HG03565 (cell line): ENCODE results near the gene MXD4.

Experiments
- ATAC-seq: cut with Tn5 transposase; IDR thresholded peaks from one replicate; pipeline ENCODE4 v1.9.1; 2021; ENCODE audit warnings: mild to moderate bottlenecking, moderate library complexity; ENCODE audit not compliant: unreplicated experiment

The MXD4 gene

DNA sequence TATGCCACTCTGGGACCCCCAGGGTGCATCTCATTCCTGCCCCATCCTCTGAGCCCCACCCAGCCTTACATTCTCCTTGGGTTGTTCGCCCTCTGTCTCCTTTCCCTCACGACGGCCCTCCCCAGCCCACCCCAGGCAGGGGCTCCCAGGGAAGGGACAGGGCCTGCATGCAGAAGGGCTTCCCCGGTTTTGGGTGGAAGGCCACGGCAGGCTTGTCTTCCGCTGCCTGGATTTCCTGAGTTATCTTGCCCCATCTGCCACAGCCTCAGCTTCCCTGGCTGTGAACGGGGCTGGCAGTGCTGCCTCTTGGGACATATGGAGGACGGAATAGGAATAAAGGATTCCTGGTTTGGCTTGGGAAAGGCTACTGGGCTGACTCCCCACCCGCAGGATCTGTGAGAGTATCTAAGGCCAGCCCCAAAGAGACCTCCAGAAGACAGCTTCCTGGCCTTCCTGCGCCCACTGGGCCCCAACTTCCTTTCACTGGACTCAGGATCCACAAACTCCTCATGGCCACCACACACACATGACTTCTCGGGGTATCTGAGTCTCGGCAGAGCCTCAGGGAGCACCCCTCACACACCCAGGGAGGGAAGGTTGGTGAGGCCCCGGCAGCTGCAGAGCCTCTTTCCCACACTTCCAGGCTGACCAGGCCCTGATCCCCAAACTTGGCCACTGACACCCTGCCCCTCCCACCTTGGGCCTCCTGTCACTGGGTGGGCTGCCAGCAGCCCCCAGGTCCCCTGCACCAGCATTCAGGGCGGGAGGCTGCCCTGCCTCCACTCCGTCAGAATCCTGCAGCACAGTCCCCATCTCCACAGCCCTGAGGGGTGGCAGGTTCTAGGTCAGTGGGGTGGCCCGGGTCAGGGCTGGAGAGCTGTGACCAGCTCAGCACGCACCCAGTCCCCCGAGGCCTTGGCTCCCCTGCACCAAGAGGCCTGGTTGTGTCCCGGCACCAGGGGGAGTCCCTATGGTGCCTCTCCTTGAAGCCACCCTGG is 3.5 kb upstream of the MXD4 start:
- no peak for ATAC-seq

DNA sequence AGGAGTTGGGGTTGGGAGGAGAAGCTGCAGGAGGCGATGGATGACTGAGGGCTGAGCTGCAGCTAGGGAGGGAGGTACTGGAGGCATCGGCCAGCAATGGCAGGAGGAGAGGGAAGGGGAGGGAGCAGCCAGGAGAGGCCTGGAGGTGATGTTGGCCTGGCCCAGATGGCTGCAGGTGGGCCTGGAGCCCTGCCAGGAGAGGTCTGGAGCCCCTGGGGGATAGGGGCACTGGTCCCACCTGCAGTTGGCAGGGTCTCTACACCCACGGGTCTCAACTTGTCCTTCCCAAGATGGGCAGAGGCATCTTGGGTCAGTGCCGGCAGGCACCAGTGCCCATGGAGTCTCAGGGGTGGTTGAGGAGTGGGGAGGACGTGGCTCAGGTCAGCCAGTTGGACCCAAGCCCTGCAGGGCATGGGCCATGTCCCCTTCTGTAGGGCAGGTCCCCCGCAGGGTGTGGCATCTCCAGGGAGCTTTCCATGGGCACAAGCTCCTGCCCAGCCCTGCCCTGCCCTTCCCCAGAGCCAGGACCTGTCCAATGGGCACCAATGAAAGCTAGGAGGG is 2.7 kb upstream of the MXD4 start:
- no peak for ATAC-seq

DNA sequence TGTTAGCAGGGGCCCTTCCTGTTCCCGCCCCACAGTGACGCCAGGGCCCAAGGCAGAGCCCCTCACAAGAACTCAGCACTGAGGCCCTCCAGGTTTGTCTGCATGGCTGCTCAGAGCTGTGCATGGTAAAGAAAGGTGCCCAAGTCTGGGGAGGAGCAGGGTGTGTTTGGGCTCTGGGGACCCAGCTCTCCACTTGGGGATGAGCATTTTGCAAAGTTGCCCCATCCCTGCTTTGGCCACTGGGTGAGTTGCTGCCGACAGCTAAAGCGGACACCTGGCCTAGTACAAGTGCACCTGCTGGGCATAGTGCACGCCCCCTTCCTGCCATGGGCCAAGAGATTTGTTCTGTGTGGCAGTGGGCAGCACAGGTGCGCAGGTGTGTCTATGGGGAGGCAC is 2.0 kb upstream of the MXD4 start:
- ATAC-seq = no peak

DNA sequence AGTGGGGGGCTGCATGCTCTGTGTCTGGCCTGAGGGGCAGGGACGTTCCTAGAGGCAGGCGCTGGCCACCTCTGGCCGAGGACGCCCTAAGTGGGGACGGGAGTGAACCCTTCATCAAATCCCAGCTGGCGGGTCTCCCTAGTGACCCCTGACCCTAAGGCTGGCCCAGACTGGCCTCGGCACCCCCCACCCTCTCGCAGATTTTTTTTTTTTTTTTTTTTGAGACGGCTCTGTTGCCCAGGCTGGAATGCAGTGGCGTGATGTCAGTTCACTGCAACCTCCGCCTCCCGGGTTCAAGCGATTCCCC is 988 bp upstream of the MXD4 start:
- no peak for ATAC-seq

DNA sequence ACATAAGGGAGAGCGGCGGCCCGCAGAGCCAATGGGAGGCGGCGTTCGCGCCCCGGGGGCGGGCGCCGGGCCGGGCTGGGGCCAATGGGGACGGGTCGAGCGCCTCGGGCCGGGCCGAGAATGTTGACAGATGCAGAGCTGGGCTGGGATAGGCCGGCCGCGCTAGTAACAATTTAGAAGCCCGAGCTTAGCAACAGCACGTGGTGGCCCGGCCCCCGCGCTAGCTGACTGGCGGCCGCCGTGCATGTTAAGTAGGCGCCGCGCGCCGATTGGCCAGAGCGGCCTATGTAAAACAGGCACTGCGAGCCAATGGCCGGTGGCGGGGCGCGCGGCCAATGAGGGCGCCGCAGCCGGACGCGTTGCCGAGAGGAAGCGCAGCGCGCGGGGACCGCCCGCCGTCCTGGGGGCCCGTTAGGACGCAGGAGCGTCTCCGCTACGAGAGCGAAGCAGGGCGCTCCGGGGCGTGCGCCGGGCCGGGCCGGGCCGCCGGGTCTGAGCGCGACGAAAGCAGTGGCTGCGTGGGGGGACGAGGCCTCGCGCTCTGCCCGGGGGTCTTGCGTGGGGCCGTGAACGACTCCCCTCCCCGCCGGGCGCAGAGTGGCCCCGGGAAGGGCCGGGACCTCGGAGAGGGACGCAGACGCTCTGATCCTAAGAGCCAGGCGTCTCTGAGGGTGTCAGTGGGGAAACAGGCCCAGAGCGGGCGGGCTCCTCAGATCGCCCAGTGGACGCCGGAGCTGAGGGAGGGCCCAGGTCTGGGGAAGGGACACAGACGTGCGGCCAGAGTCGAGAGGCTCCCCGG is 435 bp upstream of the MXD4 start:
- ATAC-seq = peak; percentile 86

DNA sequence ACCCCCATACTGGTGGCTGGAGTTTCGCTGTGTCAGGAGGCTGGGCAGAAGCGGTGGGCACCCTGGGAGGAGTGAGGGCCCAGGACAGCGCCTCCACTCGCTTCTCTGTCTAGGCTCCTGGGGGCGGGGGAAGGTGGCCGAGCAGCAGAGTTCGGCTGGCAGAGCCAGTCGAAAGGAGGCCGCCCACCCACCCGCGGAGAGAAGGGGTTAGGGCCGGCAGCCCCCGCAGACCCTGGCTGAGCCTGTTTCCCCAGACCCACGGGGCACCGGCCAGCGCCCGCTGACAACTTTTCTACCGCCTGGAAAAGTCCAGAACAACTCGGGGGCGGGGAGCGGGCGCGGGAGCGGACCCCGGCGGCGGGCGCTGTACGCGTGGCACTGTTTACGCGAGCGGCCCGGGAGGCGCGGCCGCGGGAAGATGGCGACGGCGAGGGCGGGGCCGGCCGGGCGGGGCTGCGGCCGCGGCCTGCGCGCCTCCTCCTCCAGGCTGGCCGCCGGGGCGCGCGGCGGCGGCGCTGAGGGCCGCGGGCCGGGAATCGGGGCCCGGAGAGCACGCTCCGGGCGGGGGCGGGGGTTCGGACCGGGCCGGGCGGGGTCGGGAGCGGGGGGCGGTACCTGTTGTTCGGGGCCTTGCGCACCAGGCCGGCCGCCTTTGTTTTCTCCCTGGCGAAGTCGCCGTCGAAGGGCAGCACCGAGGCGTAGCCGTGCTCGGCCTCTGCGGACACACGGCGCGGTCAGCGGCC is 628 bp downstream of the MXD4 start:
- ATAC-seq = no peak

DNA sequence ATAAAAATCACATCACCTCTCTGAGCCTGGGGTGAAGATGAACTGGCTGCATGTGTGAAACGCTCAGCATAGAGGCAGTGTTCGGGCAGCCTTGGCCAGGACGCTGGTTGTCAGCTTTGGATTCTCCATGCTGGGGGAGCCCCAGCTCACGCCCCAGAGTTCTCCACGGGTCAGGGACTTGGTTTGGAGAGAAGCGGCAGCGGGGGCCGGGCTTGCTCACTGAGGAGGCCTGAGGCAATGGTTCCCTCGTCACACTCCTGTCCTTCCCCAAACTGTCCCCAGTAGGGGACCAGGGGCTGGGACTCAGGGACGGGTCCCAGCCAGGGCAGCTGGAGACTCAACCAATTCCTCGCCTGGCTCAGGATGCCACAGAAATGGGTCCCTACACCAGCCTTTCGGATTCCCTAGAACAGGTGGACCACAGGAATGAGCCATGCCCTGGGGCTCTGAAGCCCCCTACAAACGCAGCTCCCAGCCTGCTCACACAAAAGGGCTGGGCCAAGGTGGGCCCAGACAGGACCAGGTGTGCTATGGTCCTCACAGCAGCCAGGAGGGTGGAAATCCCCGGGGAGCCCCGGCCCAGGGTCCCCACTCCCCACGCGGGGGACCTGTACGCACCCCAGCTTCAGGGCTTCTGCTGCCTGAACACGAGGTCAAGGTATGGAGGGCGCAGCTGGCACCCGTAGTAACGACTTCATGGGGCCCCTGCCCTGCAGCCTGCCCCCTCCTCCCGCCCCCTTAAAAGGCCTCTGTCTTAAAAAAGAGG is 1.4 kb downstream of the MXD4 start:
- ATAC-seq = no peak

DNA sequence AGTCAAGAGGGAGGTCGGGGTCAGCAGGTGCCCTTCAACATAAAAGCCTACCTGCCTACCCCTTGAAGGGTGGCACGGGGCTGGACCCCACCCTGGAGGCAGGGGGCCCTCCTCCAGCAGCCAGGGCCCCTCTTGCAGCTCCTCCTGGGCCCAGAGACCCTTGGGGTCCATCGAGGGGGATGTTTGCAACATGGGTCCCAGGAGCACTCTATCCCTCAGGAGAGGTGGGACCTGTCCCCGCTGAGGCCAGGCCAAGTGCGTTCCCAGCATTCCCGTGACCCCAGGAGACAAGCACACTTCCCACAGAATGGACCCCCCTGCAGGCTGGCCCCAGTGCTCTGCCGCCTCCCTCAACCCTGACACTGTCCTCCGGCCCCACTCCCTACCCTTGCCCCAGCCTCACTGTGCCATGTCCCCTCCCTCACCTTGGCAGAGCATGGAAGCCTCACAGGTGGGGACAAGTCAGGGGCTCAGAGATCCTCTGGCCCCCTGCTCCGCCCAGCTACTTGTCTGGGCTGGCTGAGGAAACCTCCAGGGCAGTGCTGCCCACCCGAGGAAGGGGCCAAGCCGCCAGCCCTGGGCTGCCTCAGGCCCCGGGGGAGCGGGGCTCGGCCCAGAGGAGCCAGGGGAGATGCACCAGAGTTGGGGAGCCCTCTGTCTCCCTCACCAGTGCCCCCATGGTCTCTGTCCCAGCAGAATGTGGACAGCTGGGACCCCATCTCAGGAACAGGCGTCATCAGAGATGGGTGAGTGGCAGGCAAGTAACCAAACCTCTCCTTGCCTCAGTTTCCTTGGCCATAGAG is 2.2 kb downstream of the MXD4 start:
- no peak for ATAC-seq

DNA sequence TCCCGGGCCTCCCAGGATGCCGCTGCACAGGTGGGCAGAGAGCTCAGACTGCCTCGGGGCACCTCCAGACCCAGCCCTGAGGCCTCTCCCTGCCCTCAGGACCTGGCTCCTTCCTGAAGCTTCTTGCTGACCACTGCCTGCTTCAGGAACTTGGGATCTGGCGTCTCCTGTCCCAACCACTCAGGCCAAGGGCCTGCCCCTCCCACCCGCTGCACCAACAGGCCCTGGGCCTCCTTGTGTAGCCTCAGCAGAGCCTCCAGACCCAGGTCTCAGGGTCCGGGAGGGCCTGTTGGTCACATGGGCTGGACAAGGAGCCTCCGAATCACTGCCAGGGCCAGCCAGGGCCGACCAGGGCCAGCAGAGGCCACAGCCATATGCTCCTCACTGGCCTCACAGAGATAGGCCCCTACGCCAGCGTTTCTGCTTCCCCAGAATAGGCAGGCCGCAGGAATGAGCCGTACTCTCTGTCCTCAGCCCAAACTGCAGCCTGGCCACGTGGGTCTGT is 2.8 kb downstream of the MXD4 start:
- no peak for ATAC-seq

DNA sequence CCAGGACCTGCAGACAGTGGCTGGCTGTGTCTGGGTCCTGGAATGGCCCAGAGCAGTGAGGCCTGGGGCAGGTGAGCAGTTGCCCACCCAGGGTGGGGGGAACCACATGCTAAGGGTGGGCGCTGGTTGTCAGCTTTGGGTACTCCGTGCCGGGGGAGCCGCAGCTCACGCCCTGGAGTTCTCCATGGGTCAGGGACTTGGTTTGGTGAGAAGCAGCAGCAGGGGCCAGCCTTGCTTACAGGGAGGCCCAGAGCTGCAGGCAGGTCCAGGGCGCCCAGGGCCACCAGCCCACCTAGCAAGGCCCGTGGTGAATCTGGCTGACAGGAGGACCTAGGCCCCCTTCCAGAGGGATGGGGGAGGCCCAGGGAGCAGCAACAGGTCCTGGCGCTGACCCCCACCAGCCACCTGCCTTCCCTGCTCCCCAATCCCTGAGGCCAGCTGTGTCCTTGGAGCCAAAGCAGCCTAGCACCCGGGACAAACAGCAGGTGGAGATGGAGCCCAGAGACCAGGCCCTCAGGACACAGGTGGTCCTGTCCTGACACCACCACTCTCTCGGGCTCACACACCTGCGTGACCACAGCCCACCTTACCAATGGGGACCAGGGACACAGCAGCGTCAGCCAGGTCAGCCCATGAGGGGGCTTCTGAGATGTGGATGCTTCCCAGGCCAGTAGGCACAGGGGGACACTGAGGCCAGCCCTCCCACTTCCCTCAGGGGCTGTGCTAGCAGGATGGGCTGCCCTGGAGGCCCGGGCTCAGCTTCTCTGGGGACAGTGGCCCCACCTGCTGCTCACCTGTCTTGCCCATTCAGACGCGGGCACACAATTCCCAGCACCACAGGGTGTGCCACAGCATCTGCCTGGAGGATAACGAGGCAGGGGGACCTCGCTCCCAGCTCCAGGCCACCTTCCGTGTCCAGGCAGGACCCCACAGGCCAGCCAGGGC is 3.5 kb downstream of the MXD4 start:
- no peak for ATAC-seq

DNA sequence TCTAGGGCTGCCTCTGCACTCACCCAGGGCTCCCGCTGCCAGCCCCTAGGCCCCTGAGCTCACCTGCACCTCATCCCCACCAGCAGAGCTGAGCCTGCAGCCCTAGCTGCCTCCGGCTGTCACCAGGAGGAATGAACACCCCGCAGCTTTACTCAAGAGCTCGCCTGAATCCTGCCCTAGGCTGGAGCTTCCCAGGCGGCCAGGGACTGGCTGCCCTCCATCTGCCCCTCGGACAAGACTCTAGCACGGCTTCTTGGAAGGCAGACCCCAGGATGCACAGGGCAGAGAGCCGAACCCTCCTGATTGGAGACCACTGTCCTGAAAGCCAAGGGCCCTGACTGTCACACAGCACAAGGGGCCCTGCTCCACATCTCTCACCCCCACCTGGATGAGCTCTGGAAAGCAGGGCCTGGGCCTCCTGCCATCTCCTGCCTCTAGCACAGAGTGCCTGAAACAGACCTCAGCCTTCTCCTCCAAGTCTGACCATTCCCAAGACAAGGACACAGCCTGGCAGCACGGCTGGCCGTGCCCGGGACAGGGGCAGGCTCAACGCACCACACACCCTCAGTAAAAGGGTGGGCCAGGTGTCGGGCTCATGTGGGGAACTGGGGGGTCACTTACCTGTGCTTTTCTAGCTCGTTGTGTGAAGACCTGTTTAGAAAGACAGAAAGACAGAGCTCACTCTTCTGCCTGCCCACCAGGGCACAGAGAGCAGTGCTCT is 4.4 kb downstream of the MXD4 start:
- no peak for ATAC-seq

DNA sequence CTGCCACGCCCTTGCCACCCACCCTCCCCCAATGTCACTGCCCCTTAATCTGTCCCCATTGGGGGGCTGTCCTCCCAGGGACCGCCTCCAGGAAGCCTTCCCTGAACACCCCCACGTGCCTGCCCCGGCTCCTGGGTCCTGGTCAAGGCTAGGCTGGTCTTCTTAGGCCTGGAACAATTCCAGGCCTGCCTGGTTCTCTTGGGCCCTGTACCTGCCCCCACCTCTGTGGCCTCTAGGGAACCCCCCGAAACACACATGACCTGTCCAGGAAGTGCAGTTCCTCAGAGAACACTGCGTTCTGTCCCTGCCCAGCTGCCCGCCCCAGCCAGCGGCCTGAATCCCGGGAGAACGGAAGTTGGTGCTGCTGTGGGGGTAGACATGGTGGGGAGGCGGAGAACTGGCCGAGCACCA is 5.1 kb downstream of the MXD4 start:
- no peak for ATAC-seq

DNA sequence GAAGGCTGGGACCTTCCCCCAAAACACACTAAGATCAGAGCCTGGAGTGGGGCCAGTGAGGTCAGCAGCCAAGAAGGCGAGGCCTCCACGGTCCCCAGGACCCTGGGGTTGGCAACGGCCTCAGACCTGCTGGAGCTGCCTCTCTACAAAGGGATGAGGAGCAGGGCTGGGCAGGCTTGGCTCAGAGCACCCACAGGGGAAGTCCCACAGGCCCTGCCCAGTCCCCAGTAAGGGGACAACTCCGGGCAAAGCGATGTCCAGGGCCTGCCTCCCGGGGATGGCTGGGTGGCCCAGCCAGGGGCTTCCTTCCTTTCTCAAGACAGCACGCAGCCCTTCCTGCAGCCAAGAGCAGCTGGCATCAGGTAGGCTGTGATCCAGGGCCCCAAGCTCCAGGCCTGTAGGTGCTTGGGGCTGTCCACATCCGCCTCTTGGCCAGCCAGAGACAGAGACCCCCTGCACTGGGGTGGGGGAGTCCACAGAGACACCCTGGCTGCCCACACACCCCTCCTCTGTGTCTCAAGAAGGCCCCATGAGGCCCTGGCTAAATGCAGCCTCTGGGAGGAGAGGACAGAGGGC is 5.7 kb downstream of the MXD4 start:
- ATAC-seq = no peak

DNA sequence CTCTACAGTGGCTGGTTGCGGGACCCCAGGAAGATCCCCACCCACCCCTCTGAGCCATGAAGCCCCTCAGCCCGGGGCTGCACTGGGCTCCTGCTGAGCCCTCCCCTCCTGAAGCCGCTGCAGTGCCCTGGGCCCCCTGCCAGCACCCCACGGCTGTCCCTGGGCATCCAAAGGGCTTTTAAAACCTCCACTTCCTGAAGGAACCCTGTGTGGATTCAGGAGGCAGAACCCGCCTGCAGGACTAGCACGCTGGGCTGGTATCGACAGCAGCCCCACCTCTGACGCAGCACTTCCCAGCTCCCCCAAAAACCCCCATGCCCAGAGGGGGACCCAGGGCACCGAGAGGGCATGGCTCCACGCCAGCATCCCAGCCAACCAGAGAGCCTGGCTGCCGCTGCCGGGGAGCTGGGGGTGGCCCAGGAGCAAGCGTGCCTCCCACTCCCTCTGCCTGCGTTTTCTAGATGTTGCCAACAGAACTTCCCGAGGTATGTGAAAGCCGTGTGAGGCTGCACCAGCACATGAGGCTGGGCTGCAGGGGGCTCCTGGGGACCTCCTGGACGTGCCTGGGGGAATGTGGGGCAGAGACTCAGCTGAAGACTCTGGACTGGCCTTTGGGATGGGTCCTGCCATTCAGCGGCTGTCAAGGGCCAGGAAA is 6.3 kb downstream of the MXD4 start:
- no peak for ATAC-seq

DNA sequence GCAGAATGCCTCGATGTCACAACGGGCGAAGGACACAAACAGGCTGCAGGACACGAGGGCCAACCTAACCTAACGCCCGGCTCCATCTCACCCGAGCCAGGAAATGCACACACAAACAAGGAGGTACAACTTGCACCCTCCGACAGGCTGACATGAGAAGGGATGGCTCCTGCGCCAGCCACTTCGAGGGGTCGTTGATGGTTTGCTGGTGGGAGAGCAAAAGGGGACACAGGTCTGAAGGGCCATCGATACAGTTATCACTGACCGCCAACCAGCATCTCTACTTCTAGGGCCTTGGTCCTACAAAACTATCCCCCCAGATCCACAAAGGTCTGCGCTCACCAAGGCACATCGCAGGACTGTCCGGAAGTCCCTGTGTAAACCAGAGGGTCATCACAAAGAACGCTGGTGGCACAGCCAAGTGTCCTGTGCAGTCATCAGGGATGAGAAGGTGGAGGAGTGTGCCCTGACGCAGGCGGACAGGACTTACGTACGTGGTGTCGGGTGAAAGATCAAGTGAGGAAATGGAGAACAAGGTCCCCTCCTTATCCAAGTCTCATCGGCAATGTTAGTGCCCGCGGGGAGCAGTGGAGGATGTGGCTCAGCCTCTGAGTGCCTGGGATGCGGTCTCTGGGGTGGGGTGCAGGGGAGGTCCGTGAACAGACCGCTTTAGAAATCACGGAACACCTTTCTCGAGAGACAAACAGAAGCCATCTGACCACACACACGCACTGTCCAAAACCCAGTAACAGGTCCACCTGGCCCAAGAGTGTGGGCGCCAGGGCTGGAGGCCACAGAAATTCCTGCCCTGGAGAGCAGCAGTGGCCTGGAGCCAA is 7.0 kb downstream of the MXD4 start:
- ATAC-seq = no peak
